AG09309 (cell line): ENCODE measurements around the gene NEBL.

Experiments
- DNase-seq: peaks from one replicate; pipeline ENCODE4 v3.0.0-alpha.2; 2010; ENCODE audit warnings: low read depth
- H3K4me3 ChIP-seq: 2 replicates; pipeline ENCODE4 v1.5.1; 2011; ENCODE audit warnings: mild to moderate bottlenecking, low read depth, low read length, moderate library complexity; ENCODE audit not compliant: control insufficient read depth
- TF ChIP-seq, protein P1 (sequence below): IDR thresholded peaks from 2 replicates; pipeline ENCODE4 v1.5.1; 2011; ENCODE audit warnings: mild to moderate bottlenecking, low read depth, low read length, inconsistent platforms; ENCODE audit not compliant: insufficient read depth, control insufficient read depth; ENCODE audit errors: missing control alignments

Gene NEBL

GRCh38 chr10:20922033-20922432 lies 24.9 kb upstream of the NEBL start:
- H3K4me3 ChIP-seq: no peak overlapping the region
- TF ChIP-seq, protein P1, sequence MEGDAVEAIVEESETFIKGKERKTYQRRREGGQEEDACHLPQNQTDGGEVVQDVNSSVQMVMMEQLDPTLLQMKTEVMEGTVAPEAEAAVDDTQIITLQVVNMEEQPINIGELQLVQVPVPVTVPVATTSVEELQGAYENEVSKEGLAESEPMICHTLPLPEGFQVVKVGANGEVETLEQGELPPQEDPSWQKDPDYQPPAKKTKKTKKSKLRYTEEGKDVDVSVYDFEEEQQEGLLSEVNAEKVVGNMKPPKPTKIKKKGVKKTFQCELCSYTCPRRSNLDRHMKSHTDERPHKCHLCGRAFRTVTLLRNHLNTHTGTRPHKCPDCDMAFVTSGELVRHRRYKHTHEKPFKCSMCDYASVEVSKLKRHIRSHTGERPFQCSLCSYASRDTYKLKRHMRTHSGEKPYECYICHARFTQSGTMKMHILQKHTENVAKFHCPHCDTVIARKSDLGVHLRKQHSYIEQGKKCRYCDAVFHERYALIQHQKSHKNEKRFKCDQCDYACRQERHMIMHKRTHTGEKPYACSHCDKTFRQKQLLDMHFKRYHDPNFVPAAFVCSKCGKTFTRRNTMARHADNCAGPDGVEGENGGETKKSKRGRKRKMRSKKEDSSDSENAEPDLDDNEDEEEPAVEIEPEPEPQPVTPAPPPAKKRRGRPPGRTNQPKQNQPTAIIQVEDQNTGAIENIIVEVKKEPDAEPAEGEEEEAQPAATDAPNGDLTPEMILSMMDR: no peak
- no peak for DNase-seq

- no peak for DNase-seq
- H3K4me3 ChIP-seq: no peak overlapping the region
- TF ChIP-seq, protein P1: no peak
Measured at GRCh38 chr10:20920061-20920460, 22.9 kb upstream of the NEBL start.

DNA sequence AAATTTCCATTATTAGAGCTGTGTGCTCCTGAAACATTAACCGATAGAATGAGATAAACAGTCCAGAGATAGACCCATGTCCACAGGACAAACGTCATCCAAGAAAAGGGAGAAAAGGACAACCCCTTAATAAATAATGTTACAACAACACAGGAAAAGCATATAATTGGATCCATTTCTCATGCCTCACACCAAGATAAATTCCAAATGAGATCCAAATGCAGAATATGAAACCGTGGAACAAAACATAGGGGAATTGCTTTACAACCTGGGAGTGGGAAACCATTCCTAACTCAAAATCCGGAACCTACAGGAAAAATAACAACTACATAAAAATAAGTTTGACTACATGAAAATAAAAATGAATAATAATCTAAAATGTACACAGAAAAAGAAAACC lies 22.4 kb upstream of the NEBL start:
- no peak overlapping the region for H3K4me3 ChIP-seq
- DNase-seq: no peak
- TF ChIP-seq, protein P1: no peak

- no peak for DNase-seq
- no peak overlapping the region for H3K4me3 ChIP-seq
- TF ChIP-seq, protein P1: no peak
Measured at GRCh38 chr10:20916976-20917375, 19.9 kb upstream of the NEBL start.

- no peak for DNase-seq
- H3K4me3 ChIP-seq: no peak overlapping the region
Measured at GRCh38 chr10:20912969-20913368, 15.9 kb upstream of the NEBL start.

GRCh38 chr10:20911626-20912025 lies 14.5 kb upstream of the NEBL start:
- no peak for DNase-seq
- TF ChIP-seq, protein P1: no peak
- H3K4me3 ChIP-seq: no peak overlapping the region

More at GRCh38 chr10:20912969-20913368, 15.9 kb upstream of the NEBL start:
- TF ChIP-seq, protein P1: no peak

DNA sequence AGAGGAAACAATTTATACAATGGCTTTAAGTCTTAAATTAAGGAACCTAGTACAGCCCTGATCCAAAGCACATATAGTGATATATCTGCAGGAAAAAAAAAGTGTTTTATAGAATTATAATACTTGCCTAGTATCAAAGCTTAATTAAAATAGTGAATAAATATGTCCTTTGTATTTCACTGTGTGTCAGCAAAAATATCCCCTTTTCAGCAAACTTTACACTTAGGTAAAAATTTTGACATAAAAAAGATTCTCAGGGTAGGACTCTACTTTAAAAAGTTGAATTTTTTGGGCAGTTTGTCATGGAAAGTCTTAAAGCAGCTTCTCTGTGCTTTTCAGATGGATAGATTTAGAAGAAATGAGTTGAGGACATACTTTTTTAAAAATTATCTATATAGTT lies 12.7 kb upstream of the NEBL start:
- no peak overlapping the region for H3K4me3 ChIP-seq
- DNase-seq: no peak
- TF ChIP-seq, protein P1: no peak
